Fibroblast of the aortic adventitia (primary cell): ENCODE results near the gene GJD3. TPM values are rescaled to one million over a fixed set of nuclear protein-coding genes. Genes with fewer than 3 reads are reported as not detected.
A peak's percentile ranks its signal among the peaks of the same experiment; 100 is the strongest.

Experiments
- DNase-seq: peaks from one replicate; pipeline ENCODE4 v3.0.0-alpha.2; 2010; ENCODE audit warnings: low read depth
- H3K4me3 ChIP-seq: 2 replicates; pipeline ENCODE4 v1.5.1; 2011; ENCODE audit warnings: low read depth, mild to moderate bottlenecking, control low read depth, low read length, moderate library complexity
- total RNA-seq: library from RNA; depleted of rRNA; stranded (reverse); fragments of >200 nt; gene quantifications from 2 replicates; pipeline ENCODE4 v1.2.3, GENCODE V29; 2012; ENCODE audit warnings: low replicate concordance
- TF ChIP-seq, protein P1 (sequence below): IDR thresholded peaks from 2 replicates; pipeline ENCODE4 v1.5.1; 2011; ENCODE audit warnings: mild to moderate bottlenecking, low read length, control low read depth, inconsistent platforms; ENCODE audit not compliant: insufficient read depth

The GJD3 gene
- total RNA-seq, 1 donor: not detected

DNA sequence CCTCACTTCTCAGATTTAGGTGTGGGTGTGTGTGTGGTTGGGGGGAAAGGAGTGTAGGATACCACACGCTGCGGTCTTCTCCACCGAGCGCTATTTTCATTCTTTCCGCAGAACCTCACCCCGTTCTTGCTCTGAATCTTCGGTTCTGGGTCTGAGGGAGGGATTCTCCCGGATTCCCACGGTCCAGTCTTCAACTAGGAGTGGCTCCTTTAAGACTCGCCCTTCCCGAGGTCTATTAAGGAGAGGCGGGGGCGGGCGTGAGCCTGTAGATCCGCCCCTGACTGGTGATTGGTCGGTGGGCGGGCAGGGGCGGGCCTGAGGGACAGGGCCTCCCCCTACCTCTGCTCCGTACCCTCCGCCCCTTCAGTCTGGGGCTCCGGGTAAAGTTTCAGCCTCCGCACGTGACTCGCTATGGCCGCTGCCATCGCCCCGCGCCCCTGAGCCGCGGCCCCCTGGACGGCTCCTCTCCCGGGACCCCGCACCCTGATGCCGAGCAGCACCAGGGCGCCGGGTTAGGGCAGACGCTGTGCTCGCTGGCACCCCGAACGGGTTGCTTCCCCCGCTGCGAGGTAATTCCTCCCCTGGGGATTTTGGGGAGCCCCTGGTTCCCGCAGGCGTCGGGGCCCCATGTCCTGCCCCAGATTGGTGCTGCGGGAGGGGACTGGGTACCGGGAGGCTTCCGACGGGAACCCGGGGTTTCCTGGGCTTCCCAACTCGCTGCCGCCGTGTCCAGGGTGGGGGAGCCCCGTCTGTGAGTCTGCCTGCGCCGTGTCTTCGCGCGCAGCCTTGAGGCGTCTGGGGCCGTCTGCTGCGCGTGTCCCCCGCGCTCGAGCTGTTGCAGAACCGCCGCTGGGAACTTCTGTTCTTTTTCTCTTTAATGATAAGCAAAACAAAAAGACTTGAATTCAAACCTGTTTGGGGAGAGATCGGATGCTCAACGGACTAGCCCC, 46.4 kb downstream of the GJD3 start:
- peak; percentile 93 for DNase-seq
- H3K4me3 ChIP-seq: peak overlapping the region; percentile 95
- TF ChIP-seq, protein P1, sequence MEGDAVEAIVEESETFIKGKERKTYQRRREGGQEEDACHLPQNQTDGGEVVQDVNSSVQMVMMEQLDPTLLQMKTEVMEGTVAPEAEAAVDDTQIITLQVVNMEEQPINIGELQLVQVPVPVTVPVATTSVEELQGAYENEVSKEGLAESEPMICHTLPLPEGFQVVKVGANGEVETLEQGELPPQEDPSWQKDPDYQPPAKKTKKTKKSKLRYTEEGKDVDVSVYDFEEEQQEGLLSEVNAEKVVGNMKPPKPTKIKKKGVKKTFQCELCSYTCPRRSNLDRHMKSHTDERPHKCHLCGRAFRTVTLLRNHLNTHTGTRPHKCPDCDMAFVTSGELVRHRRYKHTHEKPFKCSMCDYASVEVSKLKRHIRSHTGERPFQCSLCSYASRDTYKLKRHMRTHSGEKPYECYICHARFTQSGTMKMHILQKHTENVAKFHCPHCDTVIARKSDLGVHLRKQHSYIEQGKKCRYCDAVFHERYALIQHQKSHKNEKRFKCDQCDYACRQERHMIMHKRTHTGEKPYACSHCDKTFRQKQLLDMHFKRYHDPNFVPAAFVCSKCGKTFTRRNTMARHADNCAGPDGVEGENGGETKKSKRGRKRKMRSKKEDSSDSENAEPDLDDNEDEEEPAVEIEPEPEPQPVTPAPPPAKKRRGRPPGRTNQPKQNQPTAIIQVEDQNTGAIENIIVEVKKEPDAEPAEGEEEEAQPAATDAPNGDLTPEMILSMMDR: no peak

DNA sequence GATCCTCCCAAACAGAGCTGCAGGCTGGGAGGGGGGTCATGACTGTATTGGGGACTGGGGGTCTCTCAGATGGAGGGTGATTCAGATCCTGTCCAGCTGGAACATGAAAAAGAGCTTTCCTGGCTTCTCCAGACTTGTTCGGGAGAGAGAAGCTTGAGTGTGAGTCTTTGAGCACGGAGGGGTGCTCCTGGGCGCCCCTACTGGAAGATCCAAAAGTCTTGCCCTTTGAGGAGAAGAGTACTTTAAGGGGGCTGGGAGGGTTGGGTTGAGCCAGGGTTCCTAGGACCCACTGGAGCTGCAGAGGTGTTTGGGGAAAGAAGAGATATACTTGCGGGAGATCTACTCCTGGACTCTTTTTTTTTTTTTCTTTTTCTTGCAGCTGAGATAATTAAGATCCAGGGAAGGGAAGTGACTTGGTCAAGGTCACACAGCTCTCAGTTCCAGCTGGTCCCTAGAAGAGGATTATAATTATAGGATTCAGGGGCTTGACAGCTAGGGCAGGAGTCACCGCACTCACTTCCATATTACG, 47.1 kb downstream of the GJD3 start:
- peak; percentile 72 for DNase-seq
- TF ChIP-seq, protein P1: peak; percentile 80
- peak overlapping the region; percentile 67 for H3K4me3 ChIP-seq

DNA sequence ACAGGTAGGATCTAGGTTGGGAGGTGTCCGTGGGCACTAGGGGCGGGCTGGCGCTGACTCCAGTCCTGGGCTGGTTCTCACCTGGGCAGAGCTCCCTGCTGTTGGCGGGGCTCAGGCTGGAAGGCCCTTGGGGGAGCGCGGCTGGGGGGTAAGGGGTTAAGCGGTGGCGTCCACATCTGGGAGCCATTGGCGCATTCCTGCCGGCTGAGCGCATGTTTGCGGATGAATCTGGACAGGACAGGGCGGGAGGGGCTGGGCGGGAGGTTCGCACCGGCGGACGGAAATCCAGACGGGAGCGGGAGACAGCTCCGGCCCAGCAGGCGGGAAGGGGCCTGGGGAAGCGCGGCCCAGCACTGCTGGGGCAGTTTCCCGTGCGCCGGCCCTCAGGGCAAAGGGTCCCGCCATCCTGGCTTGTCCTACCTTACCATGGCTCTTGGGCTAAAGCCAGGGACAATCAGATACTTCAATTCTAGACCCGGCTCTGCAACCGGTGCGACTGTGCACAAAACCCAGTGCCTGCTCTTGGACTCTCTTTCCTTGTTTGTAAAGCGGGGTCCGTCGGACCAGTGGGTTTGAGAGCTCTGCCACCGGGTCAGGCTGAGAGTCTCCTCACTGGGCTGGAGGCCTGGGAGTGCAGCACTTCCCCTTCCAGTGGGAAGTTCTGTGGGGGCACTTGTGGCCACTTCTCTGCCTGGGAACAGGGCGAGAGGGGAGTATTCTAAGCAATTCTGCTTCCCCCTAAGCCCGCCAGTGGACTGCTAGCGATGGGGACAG, 47.8 kb downstream of the GJD3 start:
- TF ChIP-seq, protein P1: no peak
- peak; percentile 70 for DNase-seq
- H3K4me3 ChIP-seq: peak overlapping the region; percentile 67

DNA sequence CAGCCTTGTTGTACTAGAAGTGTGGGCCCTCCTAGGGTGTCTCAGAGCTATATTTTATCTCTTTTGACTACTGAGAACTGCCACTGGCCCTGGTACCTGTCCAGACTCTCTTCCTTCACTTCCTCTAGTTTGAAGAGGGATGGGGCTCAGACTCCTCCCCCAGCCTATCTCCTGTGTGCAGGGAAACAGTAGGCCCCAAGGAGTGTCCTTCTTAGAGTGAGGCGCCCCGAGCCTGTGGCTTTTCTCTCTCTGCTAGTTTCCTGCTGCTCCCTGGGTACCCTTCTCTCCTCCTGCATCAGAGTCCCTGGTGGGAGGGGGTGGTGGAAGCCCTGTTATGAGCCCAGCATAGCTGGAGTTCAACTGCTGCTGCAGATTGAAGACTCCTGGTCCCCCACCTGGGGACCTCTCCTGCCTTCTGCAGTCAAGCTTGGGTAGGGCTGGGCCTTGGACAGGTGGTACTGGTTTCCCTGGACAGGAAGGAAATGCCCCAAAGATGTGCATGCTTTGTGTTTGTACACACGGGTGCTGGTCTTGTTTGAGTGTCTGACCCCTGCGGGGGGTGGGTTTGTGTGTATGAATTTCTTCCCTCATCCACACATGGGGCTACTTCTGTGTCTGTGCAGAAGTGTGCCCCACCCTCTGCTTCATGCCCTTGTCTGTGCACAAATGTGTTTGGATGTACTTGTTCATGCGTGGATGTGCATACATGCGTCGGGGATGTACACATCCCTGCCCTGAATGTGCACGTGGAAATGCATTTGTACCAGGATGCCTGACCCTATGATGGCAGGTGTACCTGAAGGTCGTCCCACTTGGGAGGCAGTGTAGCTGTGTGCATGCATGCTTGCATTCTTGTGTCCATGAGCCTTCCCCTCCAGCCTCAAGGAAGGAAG, 48.6 kb downstream of the GJD3 start:
- TF ChIP-seq, protein P1: no peak
- DNase-seq: no peak
- peak overlapping the region; percentile 17 for H3K4me3 ChIP-seq

DNA sequence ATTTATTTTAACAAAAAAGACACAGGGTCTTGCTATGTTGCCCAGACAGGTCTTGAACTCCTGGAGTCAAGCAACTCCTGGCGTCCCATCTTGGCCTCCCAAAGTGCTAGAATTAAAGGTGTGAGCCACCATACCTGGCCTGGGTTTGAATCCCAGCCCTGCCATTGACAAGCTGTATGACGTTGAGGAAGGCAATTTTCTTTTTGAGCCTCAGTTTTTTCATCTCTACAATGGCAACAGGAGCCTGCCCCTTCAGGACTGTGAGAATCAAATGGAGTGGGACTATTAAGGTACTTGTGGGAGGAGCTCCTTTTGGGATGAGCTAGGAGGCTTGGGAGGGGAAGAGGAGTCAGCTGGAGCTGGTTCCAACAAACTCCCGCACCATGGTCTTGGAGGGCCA, 49.3 kb downstream of the GJD3 start:
- TF ChIP-seq, protein P1: no peak
- no peak overlapping the region for H3K4me3 ChIP-seq
- DNase-seq: no peak

DNA sequence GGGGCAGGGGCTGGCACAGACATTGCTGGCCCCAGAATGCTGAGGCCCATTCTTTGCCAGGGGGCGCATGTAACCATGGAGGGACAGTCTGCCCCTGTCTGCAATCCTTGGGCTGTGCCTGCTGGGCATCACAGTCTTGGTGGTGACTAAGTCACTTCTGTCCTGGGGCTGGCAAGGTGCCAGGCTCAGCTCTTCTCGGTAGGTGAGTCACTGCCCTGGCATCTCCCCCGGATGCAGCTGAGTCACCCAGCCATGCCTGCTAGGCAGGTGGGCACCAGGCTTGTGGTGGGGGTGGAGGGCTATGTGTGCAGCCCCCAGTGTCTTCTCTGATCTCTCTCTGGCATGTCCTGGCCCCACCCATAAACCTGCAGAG, 50.0 kb downstream of the GJD3 start:
- peak; percentile 81 for DNase-seq
- TF ChIP-seq, protein P1: no peak
- no peak overlapping the region for H3K4me3 ChIP-seq
